Hepatocyte (in vitro differentiated cells): ENCODE results near the gene ZMYND19. TPM values are rescaled to one million over a fixed set of nuclear protein-coding genes. Genes with fewer than 3 reads are reported as not detected.
A peak's percentile ranks its signal among the peaks of the same experiment; 100 is the strongest.

Source experiments
- DNase-seq: peaks from one replicate; pipeline ENCODE4 v3.0.0-alpha.2; 2016; ENCODE audit warnings: low spot score
- H2AFZ ChIP-seq: fragments of 200-600 bp; sonication (generic); 2 replicates; pipeline ENCODE4 v1.6.0; 2016; ENCODE audit warnings: antibody characterized with exemption, mild to moderate bottlenecking
- H3K27ac ChIP-seq: fragments of 200-600 bp; sonication (generic); 2 replicates; pipeline ENCODE4 v1.5.1; 2016; ENCODE audit warnings: mild to moderate bottlenecking
- H3K27me3 ChIP-seq: fragments of 200-600 bp; sonication (generic); 2 replicates; pipeline ENCODE4 v1.6.1; 2016
- H3K36me3 ChIP-seq: fragments of 200-600 bp; sonication (generic); replicated peaks from 2 replicates; pipeline ENCODE4 v1.5.1; 2016; ENCODE audit warnings: low read depth; ENCODE audit not compliant: insufficient read depth
- H3K4me1 ChIP-seq: fragments of 200-600 bp; sonication (generic); 2 replicates; pipeline ENCODE4 v1.5.1; 2016; ENCODE audit warnings: mild to moderate bottlenecking, moderate library complexity; ENCODE audit not compliant: insufficient read depth
- H3K4me2 ChIP-seq: fragments of 200-600 bp; sonication (generic); 2 replicates; pipeline ENCODE4 v1.6.0; 2016
- H3K4me3 ChIP-seq: fragments of 200-600 bp; sonication (generic); 2 replicates; pipeline ENCODE4 v1.5.1; 2016; ENCODE audit warnings: mild to moderate bottlenecking
- H3K79me2 ChIP-seq: fragments of 200-600 bp; sonication (generic); 2 replicates; pipeline ENCODE4 v1.6.0; 2017; ENCODE audit warnings: mild to moderate bottlenecking
- H3K9me2 ChIP-seq: fragments of 200-600 bp; sonication (generic); replicated peaks from 2 replicates; pipeline ENCODE4 v1.6.0; 2017; ENCODE audit warnings: mild to moderate bottlenecking; ENCODE audit not compliant: insufficient read depth
- H3K9me3 ChIP-seq: fragments of 200-600 bp; sonication (generic); 2 replicates; pipeline ENCODE4 v1.5.1; 2016; ENCODE audit warnings: low read depth, mild to moderate bottlenecking
- H4K20me1 ChIP-seq: fragments of 200-600 bp; sonication (generic); 2 replicates; pipeline ENCODE4 v1.6.0; 2016; ENCODE audit warnings: mild to moderate bottlenecking; ENCODE audit not compliant: insufficient read depth, poor library complexity, severe bottlenecking
- EZH2 ChIP-seq: fragments of 200-600 bp; sonication (generic); IDR thresholded peaks from 2 replicates; pipeline ENCODE4 v1.6.1; 2016; ENCODE audit warnings: antibody characterized with exemption, mild to moderate bottlenecking, borderline replicate concordance
- EZH2phosphoT487 ChIP-seq: fragments of 200-600 bp; sonication (generic); IDR thresholded peaks from one replicate; pipeline ENCODE4 v1.6.1; 2018; ENCODE audit warnings: antibody characterized with exemption, mild to moderate bottlenecking, low read depth, moderate library complexity; ENCODE audit not compliant: unreplicated experiment, severe bottlenecking
- WGBS: methylation state at CpG from one replicate; pipeline ENCODE4 v1.1.6; 2016; ENCODE audit warnings: low lambda C conversion rate; ENCODE audit errors: missing lambda C conversion rate; 5-methylcytosine and 5-hydroxymethylcytosine counted together
- polyA plus RNA-seq: library from polyadenylated mRNA; unstranded; fragments of >200 nt; fragmentation: Nextera tagmentation; extraction: Ambion mirVana; gene quantifications from 2 replicates; pipeline ENCODE4 v1.2.1, GENCODE V29; 2016
- total RNA-seq: library from RNA; depleted of rRNA; stranded (reverse); fragments of >200 nt; gene quantifications from 2 replicates; pipeline ENCODE4 v1.2.3, GENCODE V29; 2014
- TF ChIP-seq, protein P1 (sequence below): fragments of 200-600 bp; sonication (generic); IDR thresholded peaks from 2 replicates; pipeline ENCODE4 v1.5.1; 2016; ENCODE audit warnings: antibody characterized with exemption, mild to moderate bottlenecking; ENCODE audit not compliant: poor library complexity

The ZMYND19 gene
- total and polyA plus RNA-seq, 2 experiments from 2014 or later = 20.4 to 46.9 TPM

DNA sequence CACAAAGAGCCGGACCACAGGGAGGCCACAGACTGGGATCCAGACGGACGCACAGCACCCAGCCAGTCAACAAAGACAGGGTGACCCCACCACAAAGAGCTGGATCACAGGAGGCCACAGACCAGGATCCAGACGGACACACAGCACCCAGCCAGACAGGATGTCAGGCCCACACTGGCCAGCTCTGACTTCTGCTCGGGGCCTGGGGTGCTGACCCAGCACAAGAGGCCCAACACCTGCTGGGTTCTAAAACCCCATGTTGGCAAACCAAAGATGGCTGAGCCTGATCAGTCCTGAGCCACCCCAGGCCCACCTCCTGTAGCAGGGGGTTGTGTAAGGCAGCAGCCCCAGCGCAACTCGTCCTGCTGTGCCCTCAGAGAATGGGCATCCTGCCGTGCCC lies 6.4 kb downstream of the ZMYND19 start:
- 93% methylated on average over 8 of the region's 8 CpGs for WGBS
- Histone ChIP-seq H3K36me3 (no peaks in the 10 kb centered on the region), H2AFZ (no peak overlapping the region), H4K20me1 (peaks cover 6% of the 10 kb centered on the region), H3K79me2 (peaks cover 23% of the 10 kb centered on the region), H3K9me2 (no peaks in the 10 kb centered on the region), H3K4me3 (no peak overlapping the region), H3K4me1 (peaks cover 7% of the 10 kb centered on the region), H3K27ac (no peak overlapping the region), H3K9me3 (no peaks in the 10 kb centered on the region), H3K4me2 (no peak overlapping the region), H3K27me3 (no peaks in the 10 kb centered on the region)
- DNase-seq = no peak
- TF ChIP-seq, protein P1, sequence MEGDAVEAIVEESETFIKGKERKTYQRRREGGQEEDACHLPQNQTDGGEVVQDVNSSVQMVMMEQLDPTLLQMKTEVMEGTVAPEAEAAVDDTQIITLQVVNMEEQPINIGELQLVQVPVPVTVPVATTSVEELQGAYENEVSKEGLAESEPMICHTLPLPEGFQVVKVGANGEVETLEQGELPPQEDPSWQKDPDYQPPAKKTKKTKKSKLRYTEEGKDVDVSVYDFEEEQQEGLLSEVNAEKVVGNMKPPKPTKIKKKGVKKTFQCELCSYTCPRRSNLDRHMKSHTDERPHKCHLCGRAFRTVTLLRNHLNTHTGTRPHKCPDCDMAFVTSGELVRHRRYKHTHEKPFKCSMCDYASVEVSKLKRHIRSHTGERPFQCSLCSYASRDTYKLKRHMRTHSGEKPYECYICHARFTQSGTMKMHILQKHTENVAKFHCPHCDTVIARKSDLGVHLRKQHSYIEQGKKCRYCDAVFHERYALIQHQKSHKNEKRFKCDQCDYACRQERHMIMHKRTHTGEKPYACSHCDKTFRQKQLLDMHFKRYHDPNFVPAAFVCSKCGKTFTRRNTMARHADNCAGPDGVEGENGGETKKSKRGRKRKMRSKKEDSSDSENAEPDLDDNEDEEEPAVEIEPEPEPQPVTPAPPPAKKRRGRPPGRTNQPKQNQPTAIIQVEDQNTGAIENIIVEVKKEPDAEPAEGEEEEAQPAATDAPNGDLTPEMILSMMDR = no peak
- no peak for TF ChIP-seq EZH2phosphoT487
- TF ChIP-seq EZH2 = no peak

GRCh38 chr9:137583347-137583746 lies 7.0 kb downstream of the ZMYND19 start:
- Histone ChIP-seq H3K9me2 (no peaks in the 10 kb centered on the region), H3K79me2 (peaks cover 17% of the 10 kb centered on the region), H3K27me3 (no peaks in the 10 kb centered on the region), H3K4me2 (no peak overlapping the region), H3K27ac (no peak overlapping the region), H3K4me1 (peaks cover 4% of the 10 kb centered on the region), H3K9me3 (no peaks in the 10 kb centered on the region), H3K4me3 (no peak overlapping the region), H4K20me1 (peaks cover under 1% of the 10 kb centered on the region), H3K36me3 (no peaks in the 10 kb centered on the region), H2AFZ (no peak overlapping the region)
- TF ChIP-seq EZH2phosphoT487 (no peak), EZH2 (no peak)
- TF ChIP-seq, protein P1 = no peak
- no peak for DNase-seq
- 89% methylated on average over 14 of the region's 14 CpGs for WGBS

- TF ChIP-seq EZH2phosphoT487 (no peak), EZH2 (no peak)
- TF ChIP-seq, protein P1 = peak; percentile 29
- WGBS = 92% methylated on average over 20 of the region's 20 CpGs
- Histone ChIP-seq H3K4me3 (no peak overlapping the region), H4K20me1 (no peaks in the 10 kb centered on the region), H3K9me2 (no peaks in the 10 kb centered on the region), H2AFZ (no peak overlapping the region), H3K27ac (no peak overlapping the region), H3K36me3 (no peaks in the 10 kb centered on the region), H3K4me1 (peaks cover 9% of the 10 kb centered on the region), H3K9me3 (no peaks in the 10 kb centered on the region), H3K27me3 (no peaks in the 10 kb centered on the region), H3K79me2 (peaks cover 18% of the 10 kb centered on the region), H3K4me2 (no peak overlapping the region)
- DNase-seq = no peak
These were observed 7.9 kb downstream of the ZMYND19 start for GRCh38 chr9:137582286-137582860.
